ENCODE data around the gene RASL10B.

DNA sequence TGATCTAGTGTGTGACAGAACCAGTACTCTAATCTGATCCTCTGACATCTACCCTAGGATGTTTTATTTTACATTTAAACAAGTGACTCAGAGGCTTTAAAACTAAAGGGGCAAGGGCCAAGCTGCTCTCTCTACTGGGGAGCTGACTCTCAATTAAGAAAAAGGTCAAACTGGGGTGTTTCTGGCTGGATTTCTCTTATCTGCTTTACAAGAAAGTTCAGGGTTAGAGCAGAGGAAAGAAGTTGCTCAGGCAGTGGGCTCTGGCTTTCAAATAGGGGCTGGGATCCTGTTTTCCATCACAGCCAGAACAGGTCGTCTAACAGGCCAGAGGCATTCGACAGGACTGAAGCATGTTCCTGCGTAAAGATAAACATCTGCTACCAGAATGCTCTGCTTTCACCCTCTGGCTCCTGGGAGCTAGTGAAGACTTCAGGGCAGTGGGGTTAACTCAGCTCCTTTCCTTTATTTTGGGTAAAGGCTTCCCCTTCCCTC is 55.5 kb downstream of the RASL10B start:
- TF ChIP-seq POLR2A (IDR thresholded peaks at IDR 0.05; ENCODE audit: low read length) = no peak
- TF ChIP-seq GATA1 (IDR thresholded peaks at IDR 0.05; ENCODE audit: low read depth, low read length) = no peak

Measured in erythroblast (primary cell).